HEK293 (cell line): Measurements from ENCODE around the gene TNFAIP2.

Experiments
- MZF1 ChIP-seq: fragments of 450-650 bp; formaldehyde crosslinking; IDR thresholded peaks from 2 replicates; pipeline ENCODE4 v1.5.1; 2017; ENCODE audit warnings: missing biosample characterization, missing genetic modification characterization, borderline replicate concordance
- ZFHX2 ChIP-seq: fragments of 450-650 bp; formaldehyde crosslinking; conservative IDR thresholded peaks from 2 replicates; pipeline ENCODE4 v1.5.1; 2016; ENCODE audit warnings: missing biosample characterization, missing genetic modification characterization
- ZNF274 ChIP-seq, 2 experiments: fragments of 200-500 bp in 1 of 2; fragments of 450-650 bp in 1 of 2; sonication (Bioruptor generic) in 1 of 2; formaldehyde crosslinking in 1 of 2; IDR thresholded peaks; 2 replicates each; pipeline versions ENCODE4 v1.5.1 to v1.6.1; 2014 to 2016; ENCODE audit warnings: borderline replicate concordance in 1 of 2, inconsistent platforms in 1 of 2, low read length in 1 of 2, missing biosample characterization in 1 of 2, missing genetic modification characterization in 1 of 2
- ZNF292 ChIP-seq: fragments of 450-650 bp; formaldehyde crosslinking; IDR thresholded peaks from 2 replicates; pipeline ENCODE4 v1.5.1; 2016; ENCODE audit warnings: low read depth, missing biosample characterization, missing genetic modification characterization, borderline replicate concordance
- ZNF670 ChIP-seq: fragments of 450-650 bp; formaldehyde crosslinking; IDR thresholded peaks from 2 replicates; pipeline ENCODE4 v1.5.1; 2016; ENCODE audit warnings: missing biosample characterization, missing genetic modification characterization, low read depth
- ZNF768 ChIP-seq: fragments of 450-650 bp; formaldehyde crosslinking; IDR thresholded peaks from 2 replicates; pipeline ENCODE4 v1.5.1; 2018; ENCODE audit warnings: missing biosample characterization, mild to moderate bottlenecking, missing genetic modification characterization
- TF ChIP-seq, protein P1 (sequence below): fragments of 450-650 bp; formaldehyde crosslinking; IDR thresholded peaks from 2 replicates; pipeline ENCODE4 v1.5.1; 2016; ENCODE audit warnings: missing biosample characterization, missing genetic modification characterization
- TF ChIP-seq, protein P2 (sequence below): fragments of 450-650 bp; formaldehyde crosslinking; IDR thresholded peaks from 2 replicates; pipeline ENCODE4 v1.5.1; 2016; ENCODE audit warnings: missing biosample characterization, missing genetic modification characterization
- TF ChIP-seq, protein P3 (sequence below): fragments of 450-650 bp; formaldehyde crosslinking; IDR thresholded peaks from 2 replicates; pipeline ENCODE4 v1.5.1; 2016; ENCODE audit warnings: missing biosample characterization, missing genetic modification characterization
- TF ChIP-seq, protein P4 (sequence below): fragments of 450-650 bp; formaldehyde crosslinking; IDR thresholded peaks from 2 replicates; pipeline ENCODE4 v1.5.1; 2016; ENCODE audit warnings: missing biosample characterization, missing genetic modification characterization, low read depth
- TF ChIP-seq, protein P5 (sequence below): fragments of 450-650 bp; formaldehyde crosslinking; IDR thresholded peaks from 2 replicates; pipeline ENCODE4 v1.5.1; 2016; ENCODE audit warnings: missing biosample characterization, missing genetic modification characterization
- TF ChIP-seq, protein P6 (sequence below): fragments of 450-650 bp; formaldehyde crosslinking; IDR thresholded peaks from 2 replicates; pipeline ENCODE4 v1.5.1; 2016; ENCODE audit warnings: missing biosample characterization, missing genetic modification characterization
- TF ChIP-seq, protein P7 (sequence below): fragments of 450-650 bp; formaldehyde crosslinking; IDR thresholded peaks from 2 replicates; pipeline ENCODE4 v1.5.1; 2016; ENCODE audit warnings: missing biosample characterization, missing genetic modification characterization

DNA sequence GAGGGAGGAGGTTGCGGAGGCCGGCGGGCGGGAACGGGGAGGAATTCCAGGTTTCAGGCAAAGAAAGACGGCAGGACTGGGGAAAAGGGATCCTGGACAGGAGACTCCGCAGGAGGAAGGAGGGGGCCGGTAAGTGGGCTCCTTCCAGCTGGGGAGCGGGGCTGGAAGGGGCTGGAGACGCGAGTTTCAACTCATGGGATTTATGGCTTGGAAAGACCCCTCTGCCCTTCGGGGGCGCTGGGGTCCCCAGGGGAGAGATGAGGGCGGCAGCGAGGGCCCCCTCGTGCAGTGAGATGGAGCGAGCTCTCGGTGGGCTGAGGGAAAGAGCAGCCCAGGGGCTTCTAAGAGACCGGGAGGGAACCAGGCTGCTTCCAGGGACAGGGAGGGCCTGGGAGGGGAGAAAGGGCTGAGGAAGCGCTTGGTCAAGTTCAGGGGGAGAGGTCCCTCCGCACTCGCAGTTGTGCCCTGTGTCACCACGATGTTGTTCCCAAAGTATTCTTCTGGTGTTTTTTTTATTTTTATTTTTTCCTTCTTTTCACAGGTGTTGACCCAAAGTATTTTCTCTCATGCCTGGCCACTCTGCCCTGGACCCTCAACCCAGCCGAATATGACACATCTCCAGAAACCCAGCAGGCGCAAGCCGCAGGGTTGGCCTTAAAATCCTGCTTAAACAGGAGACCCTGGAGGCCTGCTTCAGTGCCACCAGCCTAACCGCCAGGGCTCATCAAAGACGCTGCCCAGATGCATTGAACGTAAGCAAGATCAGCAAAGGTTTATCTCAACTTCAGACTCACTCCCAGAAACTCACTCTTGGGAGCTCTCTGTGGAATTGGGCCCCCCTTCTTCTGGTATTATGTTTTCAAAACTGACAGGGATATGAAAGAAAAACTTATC, 16.1 kb downstream of the TNFAIP2 start:
- TF ChIP-seq, protein P1, sequence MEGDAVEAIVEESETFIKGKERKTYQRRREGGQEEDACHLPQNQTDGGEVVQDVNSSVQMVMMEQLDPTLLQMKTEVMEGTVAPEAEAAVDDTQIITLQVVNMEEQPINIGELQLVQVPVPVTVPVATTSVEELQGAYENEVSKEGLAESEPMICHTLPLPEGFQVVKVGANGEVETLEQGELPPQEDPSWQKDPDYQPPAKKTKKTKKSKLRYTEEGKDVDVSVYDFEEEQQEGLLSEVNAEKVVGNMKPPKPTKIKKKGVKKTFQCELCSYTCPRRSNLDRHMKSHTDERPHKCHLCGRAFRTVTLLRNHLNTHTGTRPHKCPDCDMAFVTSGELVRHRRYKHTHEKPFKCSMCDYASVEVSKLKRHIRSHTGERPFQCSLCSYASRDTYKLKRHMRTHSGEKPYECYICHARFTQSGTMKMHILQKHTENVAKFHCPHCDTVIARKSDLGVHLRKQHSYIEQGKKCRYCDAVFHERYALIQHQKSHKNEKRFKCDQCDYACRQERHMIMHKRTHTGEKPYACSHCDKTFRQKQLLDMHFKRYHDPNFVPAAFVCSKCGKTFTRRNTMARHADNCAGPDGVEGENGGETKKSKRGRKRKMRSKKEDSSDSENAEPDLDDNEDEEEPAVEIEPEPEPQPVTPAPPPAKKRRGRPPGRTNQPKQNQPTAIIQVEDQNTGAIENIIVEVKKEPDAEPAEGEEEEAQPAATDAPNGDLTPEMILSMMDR (tag by site-specific recombination), result no peak
- TF ChIP-seq ZNF292 (tag by site-specific recombination) (no peak), ZNF768 (no peak), MZF1 (tag by site-specific recombination) (no peak), ZNF274 (IDR thresholded peaks at IDR 0.05; ENCODE audit: low read length) (no peak), ZNF274 (tag by site-specific recombination; IDR thresholded peaks at IDR 0.05; ENCODE audit: borderline replicate concordance) (no peak), ZNF670 (tag by site-specific recombination) (no peak), ZFHX2 (tag by site-specific recombination) (peak; percentile 3; the same call in 1 of the 2 replicates)
- TF ChIP-seq, protein P2, sequence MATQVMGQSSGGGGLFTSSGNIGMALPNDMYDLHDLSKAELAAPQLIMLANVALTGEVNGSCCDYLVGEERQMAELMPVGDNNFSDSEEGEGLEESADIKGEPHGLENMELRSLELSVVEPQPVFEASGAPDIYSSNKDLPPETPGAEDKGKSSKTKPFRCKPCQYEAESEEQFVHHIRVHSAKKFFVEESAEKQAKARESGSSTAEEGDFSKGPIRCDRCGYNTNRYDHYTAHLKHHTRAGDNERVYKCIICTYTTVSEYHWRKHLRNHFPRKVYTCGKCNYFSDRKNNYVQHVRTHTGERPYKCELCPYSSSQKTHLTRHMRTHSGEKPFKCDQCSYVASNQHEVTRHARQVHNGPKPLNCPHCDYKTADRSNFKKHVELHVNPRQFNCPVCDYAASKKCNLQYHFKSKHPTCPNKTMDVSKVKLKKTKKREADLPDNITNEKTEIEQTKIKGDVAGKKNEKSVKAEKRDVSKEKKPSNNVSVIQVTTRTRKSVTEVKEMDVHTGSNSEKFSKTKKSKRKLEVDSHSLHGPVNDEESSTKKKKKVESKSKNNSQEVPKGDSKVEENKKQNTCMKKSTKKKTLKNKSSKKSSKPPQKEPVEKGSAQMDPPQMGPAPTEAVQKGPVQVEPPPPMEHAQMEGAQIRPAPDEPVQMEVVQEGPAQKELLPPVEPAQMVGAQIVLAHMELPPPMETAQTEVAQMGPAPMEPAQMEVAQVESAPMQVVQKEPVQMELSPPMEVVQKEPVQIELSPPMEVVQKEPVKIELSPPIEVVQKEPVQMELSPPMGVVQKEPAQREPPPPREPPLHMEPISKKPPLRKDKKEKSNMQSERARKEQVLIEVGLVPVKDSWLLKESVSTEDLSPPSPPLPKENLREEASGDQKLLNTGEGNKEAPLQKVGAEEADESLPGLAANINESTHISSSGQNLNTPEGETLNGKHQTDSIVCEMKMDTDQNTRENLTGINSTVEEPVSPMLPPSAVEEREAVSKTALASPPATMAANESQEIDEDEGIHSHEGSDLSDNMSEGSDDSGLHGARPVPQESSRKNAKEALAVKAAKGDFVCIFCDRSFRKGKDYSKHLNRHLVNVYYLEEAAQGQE (tag by site-specific recombination), result no peak
- TF ChIP-seq, protein P3, sequence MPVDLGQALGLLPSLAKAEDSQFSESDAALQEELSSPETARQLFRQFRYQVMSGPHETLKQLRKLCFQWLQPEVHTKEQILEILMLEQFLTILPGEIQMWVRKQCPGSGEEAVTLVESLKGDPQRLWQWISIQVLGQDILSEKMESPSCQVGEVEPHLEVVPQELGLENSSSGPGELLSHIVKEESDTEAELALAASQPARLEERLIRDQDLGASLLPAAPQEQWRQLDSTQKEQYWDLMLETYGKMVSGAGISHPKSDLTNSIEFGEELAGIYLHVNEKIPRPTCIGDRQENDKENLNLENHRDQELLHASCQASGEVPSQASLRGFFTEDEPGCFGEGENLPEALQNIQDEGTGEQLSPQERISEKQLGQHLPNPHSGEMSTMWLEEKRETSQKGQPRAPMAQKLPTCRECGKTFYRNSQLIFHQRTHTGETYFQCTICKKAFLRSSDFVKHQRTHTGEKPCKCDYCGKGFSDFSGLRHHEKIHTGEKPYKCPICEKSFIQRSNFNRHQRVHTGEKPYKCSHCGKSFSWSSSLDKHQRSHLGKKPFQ, result no peak
- TF ChIP-seq, protein P4, sequence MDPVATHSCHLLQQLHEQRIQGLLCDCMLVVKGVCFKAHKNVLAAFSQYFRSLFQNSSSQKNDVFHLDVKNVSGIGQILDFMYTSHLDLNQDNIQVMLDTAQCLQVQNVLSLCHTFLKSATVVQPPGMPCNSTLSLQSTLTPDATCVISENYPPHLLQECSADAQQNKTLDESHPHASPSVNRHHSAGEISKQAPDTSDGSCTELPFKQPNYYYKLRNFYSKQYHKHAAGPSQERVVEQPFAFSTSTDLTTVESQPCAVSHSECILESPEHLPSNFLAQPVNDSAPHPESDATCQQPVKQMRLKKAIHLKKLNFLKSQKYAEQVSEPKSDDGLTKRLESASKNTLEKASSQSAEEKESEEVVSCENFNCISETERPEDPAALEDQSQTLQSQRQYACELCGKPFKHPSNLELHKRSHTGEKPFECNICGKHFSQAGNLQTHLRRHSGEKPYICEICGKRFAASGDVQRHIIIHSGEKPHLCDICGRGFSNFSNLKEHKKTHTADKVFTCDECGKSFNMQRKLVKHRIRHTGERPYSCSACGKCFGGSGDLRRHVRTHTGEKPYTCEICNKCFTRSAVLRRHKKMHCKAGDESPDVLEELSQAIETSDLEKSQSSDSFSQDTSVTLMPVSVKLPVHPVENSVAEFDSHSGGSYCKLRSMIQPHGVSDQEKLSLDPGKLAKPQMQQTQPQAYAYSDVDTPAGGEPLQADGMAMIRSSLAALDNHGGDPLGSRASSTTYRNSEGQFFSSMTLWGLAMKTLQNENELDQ (tag by site-specific recombination), result no peak
- TF ChIP-seq, protein P5, sequence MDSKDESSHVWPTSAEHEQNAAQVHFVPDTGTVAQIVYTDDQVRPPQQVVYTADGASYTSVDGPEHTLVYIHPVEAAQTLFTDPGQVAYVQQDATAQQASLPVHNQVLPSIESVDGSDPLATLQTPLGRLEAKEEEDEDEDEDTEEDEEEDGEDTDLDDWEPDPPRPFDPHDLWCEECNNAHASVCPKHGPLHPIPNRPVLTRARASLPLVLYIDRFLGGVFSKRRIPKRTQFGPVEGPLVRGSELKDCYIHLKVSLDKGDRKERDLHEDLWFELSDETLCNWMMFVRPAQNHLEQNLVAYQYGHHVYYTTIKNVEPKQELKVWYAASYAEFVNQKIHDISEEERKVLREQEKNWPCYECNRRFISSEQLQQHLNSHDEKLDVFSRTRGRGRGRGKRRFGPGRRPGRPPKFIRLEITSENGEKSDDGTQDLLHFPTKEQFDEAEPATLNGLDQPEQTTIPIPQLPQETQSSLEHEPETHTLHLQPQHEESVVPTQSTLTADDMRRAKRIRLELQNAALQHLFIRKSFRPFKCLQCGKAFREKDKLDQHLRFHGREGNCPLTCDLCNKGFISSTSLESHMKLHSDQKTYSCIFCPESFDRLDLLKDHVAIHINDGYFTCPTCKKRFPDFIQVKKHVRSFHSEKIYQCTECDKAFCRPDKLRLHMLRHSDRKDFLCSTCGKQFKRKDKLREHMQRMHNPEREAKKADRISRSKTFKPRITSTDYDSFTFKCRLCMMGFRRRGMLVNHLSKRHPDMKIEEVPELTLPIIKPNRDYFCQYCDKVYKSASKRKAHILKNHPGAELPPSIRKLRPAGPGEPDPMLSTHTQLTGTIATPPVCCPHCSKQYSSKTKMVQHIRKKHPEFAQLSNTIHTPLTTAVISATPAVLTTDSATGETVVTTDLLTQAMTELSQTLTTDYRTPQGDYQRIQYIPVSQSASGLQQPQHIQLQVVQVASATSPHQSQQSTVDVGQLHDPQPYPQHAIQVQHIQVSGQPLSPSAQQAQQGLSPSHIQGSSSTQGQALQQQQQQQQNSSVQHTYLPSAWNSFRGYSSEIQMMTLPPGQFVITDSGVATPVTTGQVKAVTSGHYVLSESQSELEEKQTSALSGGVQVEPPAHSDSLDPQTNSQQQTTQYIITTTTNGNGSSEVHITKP, result no peak
- TF ChIP-seq, protein P6, sequence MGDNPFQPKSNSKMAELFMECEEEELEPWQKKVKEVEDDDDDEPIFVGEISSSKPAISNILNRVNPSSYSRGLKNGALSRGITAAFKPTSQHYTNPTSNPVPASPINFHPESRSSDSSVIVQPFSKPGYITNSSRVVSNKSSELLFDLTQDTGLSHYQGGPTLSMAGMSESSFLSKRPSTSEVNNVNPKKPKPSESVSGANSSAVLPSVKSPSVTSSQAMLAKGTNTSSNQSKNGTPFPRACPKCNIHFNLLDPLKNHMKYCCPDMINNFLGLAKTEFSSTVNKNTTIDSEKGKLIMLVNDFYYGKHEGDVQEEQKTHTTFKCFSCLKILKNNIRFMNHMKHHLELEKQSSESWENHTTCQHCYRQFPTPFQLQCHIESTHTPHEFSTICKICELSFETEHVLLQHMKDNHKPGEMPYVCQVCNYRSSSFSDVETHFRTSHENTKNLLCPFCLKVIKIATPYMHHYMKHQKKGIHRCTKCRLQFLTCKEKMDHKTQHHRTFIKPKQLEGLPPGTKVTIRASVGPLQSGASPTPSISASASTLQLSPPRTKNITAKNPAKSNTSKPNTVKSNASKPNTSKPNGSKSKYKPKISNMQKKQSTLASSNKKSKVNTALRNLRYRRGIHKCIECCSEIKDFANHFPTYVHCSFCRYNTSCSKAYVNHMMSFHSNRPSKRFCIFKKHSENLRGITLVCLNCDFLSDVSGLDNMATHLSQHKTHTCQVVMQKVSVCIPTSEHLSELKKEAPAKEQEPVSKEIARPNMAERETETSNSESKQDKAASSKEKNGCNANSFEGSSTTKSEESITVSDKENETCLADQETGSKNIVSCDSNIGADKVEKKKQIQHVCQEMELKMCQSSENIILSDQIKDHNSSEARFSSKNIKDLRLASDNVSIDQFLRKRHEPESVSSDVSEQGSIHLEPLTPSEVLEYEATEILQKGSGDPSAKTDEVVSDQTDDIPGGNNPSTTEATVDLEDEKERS (tag by site-specific recombination), result no peak
- TF ChIP-seq, protein P7, sequence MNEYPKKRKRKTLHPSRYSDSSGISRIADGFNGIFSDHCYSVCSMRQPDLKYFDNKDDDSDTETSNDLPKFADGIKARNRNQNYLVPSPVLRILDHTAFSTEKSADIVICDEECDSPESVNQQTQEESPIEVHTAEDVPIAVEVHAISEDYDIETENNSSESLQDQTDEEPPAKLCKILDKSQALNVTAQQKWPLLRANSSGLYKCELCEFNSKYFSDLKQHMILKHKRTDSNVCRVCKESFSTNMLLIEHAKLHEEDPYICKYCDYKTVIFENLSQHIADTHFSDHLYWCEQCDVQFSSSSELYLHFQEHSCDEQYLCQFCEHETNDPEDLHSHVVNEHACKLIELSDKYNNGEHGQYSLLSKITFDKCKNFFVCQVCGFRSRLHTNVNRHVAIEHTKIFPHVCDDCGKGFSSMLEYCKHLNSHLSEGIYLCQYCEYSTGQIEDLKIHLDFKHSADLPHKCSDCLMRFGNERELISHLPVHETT (tag by site-specific recombination), result no peak
